Bronchial epithelial cell (primary cell): ENCODE data around the gene ADIPOR2. TPM values are rescaled to one million over a fixed set of nuclear protein-coding genes. Genes with fewer than 3 reads are reported as not detected.

Experiments used
- DNase-seq: peaks from one replicate; pipeline ENCODE4 v3.0.0-alpha.2; 2010; ENCODE audit warnings: low read depth
- FAIRE-seq: peaks from 2 replicates; lab custom pipeline; 2011; peaks lifted over from hg19 to GRCh38; lab: Jason Lieb, UNC
- H3K27me3 ChIP-seq: 2 replicates; pipeline ENCODE4 v1.5.1; 2011; ENCODE audit warnings: low read length; ENCODE audit not compliant: control insufficient read depth, insufficient read depth
- H3K36me3 ChIP-seq: 2 replicates; pipeline ENCODE4 v1.5.1; 2011; ENCODE audit warnings: low read length; ENCODE audit not compliant: control insufficient read depth, insufficient read depth
- H3K4me3 ChIP-seq: 2 replicates; pipeline ENCODE4 v1.5.1; 2011; ENCODE audit warnings: mild to moderate bottlenecking, low read depth, low read length, control low read depth
- CTCF ChIP-seq: IDR thresholded peaks from 2 replicates; pipeline ENCODE4 v1.5.1; 2011; ENCODE audit warnings: mild to moderate bottlenecking, moderate library complexity, low read length, control low read depth, inconsistent platforms; ENCODE audit not compliant: insufficient read depth, severe bottlenecking
- total RNA-seq: library from RNA; depleted of rRNA; stranded (reverse); fragments of >200 nt; gene quantifications from 2 replicates; pipeline ENCODE4 v1.2.1, GENCODE V29; 2014

Gene ADIPOR2
- total RNA-seq, 1 donor from 2014 or later = 41.6 TPM

GRCh38 chr12:1768615-1769014, 77.7 kb downstream of the ADIPOR2 start:
- Histone ChIP-seq H3K27me3 (no peaks in the 10 kb centered on the region), H3K36me3 (peaks cover 3% of the 10 kb centered on the region), H3K4me3 (no peak overlapping the region)
- FAIRE-seq = no peak
- no peak for DNase-seq
- no peak for TF ChIP-seq CTCF

- peaks cover 3% of the 10 kb centered on the region for H3K36me3 ChIP-seq
- H3K4me3 ChIP-seq = no peak overlapping the region
- FAIRE-seq (no peak), DNase-seq (peak; percentile 91)
- no peak for TF ChIP-seq CTCF
- no peaks in the 10 kb centered on the region for H3K27me3 ChIP-seq
These were observed 79.1 kb downstream of the ADIPOR2 start for GRCh38 chr12:1769809-1770494.

- no peaks in the 10 kb centered on the region for H3K27me3 ChIP-seq
- peaks cover 3% of the 10 kb centered on the region for H3K36me3 ChIP-seq
- H3K4me3 ChIP-seq = no peak overlapping the region
- no peak for DNase-seq
- FAIRE-seq = no peak
- TF ChIP-seq CTCF = no peak
These were observed 83.2 kb downstream of the ADIPOR2 start for GRCh38 chr12:1773937-1774655.

- Histone ChIP-seq H3K27me3 (no peaks in the 10 kb centered on the region), H3K4me3 (no peak overlapping the region), H3K36me3 (peaks cover 2% of the 10 kb centered on the region)
- no peak for TF ChIP-seq CTCF
- FAIRE-seq (peak; percentile 89), DNase-seq (peak; percentile 93)
These were observed 85.5 kb downstream of the ADIPOR2 start for GRCh38 chr12:1776170-1776921.

GRCh38 chr12:1777798-1778197, 86.9 kb downstream of the ADIPOR2 start:
- Histone ChIP-seq H3K36me3 (peaks cover 2% of the 10 kb centered on the region), H3K27me3 (no peaks in the 10 kb centered on the region), H3K4me3 (no peak overlapping the region)
- DNase-seq (peak; percentile 82), FAIRE-seq (no peak)
- TF ChIP-seq CTCF = no peak
